ENCODE results near the gene AOC1. TPM values are rescaled to one million over a fixed set of nuclear protein-coding genes. Genes with fewer than 3 reads are reported as not detected.

AOC1 gene
- total RNA-seq, 2 experiments from 2014 or later: not detected

- Mint-ChIP-seq H3K4me3 (no peak overlapping the region), H3K27ac (no peak overlapping the region), H3K4me1 (ENCODE audit: low read depth) (no peaks in the 10 kb centered on the region), H3K27me3 (peaks cover 27% of the 10 kb centered on the region), H3K36me3 (ENCODE audit: low read depth) (no peaks in the 10 kb centered on the region), H3K9me3 (peaks cover 4% of the 10 kb centered on the region)
- Histone ChIP-seq H3K4me3 (ENCODE audit: low read length) (no peak overlapping the region), H3K9me3 (ENCODE audit: control insufficient read depth in 1 of 2, insufficient read depth in 1 of 2, low read length in 2 of 2) (peaks cover 16 to 17% of the 10 kb centered on the region in 2 experiments), H3K27ac (ENCODE audit: low read depth in 1 of 2, low read length in 2 of 2) (no peak overlapping the region), H3K4me1 (ENCODE audit: insufficient read depth, low read length) (no peaks in the 10 kb centered on the region), H3K36me3 (ENCODE audit: insufficient read depth, low read length) (no peaks in the 10 kb centered on the region), H3K27me3 (ENCODE audit: control insufficient read depth in 1 of 2, insufficient read depth in 2 of 2, low read length in 2 of 2) (no peaks in the 10 kb centered on the region)
- no peak for ATAC-seq (ENCODE audit: poor library complexity)
- ChIA-PET POLR2A (no interaction called here), CTCF (no interaction called here)
- no peak for DNase-seq
- intact Hi-C loops (cut with DNase I, micrococcal nuclease): no loop called here
- no peak for TF ChIP-seq CTCF (IDR thresholded peaks at IDR 0.05)
Observed at GRCh38 chr7:150820578-150821198, 31.6 kb upstream of the AOC1 start.

- TF ChIP-seq CTCF (IDR thresholded peaks at IDR 0.05): no peak
- peaks cover 15% of the 10 kb centered on the region for H3K27me3 Mint-ChIP-seq
- no peak for ATAC-seq (ENCODE audit: poor library complexity)
- H3K4me1 Mint-ChIP-seq (ENCODE audit: low read depth): no peaks in the 10 kb centered on the region
- Histone ChIP-seq H3K4me1 (ENCODE audit: insufficient read depth, low read length) (no peaks in the 10 kb centered on the region), H3K36me3 (ENCODE audit: insufficient read depth, low read length) (no peaks in the 10 kb centered on the region), H3K27ac (ENCODE audit: low read depth in 1 of 2, low read length in 2 of 2) (no peak overlapping the region), H3K9me3 (ENCODE audit: control insufficient read depth in 1 of 2, insufficient read depth in 1 of 2, low read length in 2 of 2) (peaks cover 4 to 13% of the 10 kb centered on the region in 2 experiments), H3K27me3 (ENCODE audit: control insufficient read depth in 1 of 2, insufficient read depth in 2 of 2, low read length in 2 of 2) (no peaks in the 10 kb centered on the region), H3K4me3 (ENCODE audit: low read length) (no peak overlapping the region)
- no peak overlapping the region for H3K27ac Mint-ChIP-seq
- no peaks in the 10 kb centered on the region for H3K36me3 Mint-ChIP-seq (ENCODE audit: low read depth)
- no peak overlapping the region for H3K4me3 Mint-ChIP-seq
- ChIA-PET CTCF (no interaction called here), POLR2A (no interaction called here)
- DNase-seq: no peak
- H3K9me3 Mint-ChIP-seq: no peaks in the 10 kb centered on the region
- intact Hi-C loops (cut with DNase I, micrococcal nuclease): no loop called here
Observed at GRCh38 chr7:150823043-150823442, 29.3 kb upstream of the AOC1 start.

- Histone ChIP-seq H3K9me3 (ENCODE audit: control insufficient read depth in 1 of 2, insufficient read depth in 1 of 2, low read length in 2 of 2) (peaks cover 4 to 13% of the 10 kb centered on the region in 2 experiments), H3K4me3 (ENCODE audit: low read length) (no peak overlapping the region), H3K4me1 (ENCODE audit: insufficient read depth, low read length) (no peaks in the 10 kb centered on the region), H3K36me3 (ENCODE audit: insufficient read depth, low read length) (no peaks in the 10 kb centered on the region), H3K27me3 (ENCODE audit: control insufficient read depth in 1 of 2, insufficient read depth in 2 of 2, low read length in 2 of 2) (peaks cover 0 to under 1% of the 10 kb centered on the region in 2 experiments), H3K27ac (ENCODE audit: low read depth in 1 of 2, low read length in 2 of 2) (no peak overlapping the region)
- ATAC-seq (ENCODE audit: poor library complexity): no peak
- Mint-ChIP-seq H3K4me1 (ENCODE audit: low read depth) (no peaks in the 10 kb centered on the region), H3K4me3 (no peak overlapping the region), H3K9me3 (no peaks in the 10 kb centered on the region), H3K27me3 (peaks cover 19% of the 10 kb centered on the region), H3K36me3 (ENCODE audit: low read depth) (no peaks in the 10 kb centered on the region), H3K27ac (no peak overlapping the region)
- intact Hi-C loops (cut with DNase I, micrococcal nuclease): no loop called here
- DNase-seq: no peak
- no peak for TF ChIP-seq CTCF (IDR thresholded peaks at IDR 0.05)
- POLR2A ChIA-PET: no interaction called here
- CTCF ChIA-PET: no interaction called here
Observed at GRCh38 chr7:150823484-150824126, 28.7 kb upstream of the AOC1 start.
